Lower leg skin (tissue), 3 donors: ENCODE measurements around the gene SIGLEC9.

ENCODE experiments used
- POLR2A ChIP-seq, 2 donors: fragments of 450-650 bp; IDR thresholded peaks; one replicate each; pipeline ENCODE4 v1.6.1; 2016 to 2017; ENCODE audit warnings: antibody characterized with exemption in 2 of 2, mild to moderate bottlenecking in 1 of 2, moderate library complexity in 1 of 2
- TF ChIP-seq, protein P1 (sequence below), 3 donors: fragments of 450-650 bp; IDR thresholded peaks; one replicate each; pipeline ENCODE4 v1.5.1; 2016; ENCODE audit warnings: antibody characterized with exemption in 3 of 3, mild to moderate bottlenecking in 3 of 3, moderate library complexity in 2 of 3

DNA sequence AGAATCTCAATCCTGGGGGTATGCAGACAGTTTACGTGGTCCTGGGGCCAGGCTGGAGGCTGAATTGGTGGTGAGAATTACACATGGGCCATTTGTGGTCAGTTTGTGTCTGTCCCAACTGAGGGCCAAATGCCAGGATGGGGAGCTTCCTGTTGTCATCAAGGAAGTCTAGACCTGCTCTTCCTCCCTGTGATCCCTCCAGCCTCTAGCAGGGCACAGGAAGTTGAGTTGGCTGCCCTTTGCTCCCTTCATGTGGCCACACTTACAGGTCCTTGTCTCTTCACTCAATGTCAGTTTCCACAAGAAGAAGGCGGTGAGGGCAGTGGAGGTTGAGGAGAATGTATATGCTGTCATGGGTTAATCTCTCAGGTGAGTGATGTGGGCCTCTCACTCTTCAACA is 47.5 kb downstream of the SIGLEC9 start:
- TF ChIP-seq, protein P1, sequence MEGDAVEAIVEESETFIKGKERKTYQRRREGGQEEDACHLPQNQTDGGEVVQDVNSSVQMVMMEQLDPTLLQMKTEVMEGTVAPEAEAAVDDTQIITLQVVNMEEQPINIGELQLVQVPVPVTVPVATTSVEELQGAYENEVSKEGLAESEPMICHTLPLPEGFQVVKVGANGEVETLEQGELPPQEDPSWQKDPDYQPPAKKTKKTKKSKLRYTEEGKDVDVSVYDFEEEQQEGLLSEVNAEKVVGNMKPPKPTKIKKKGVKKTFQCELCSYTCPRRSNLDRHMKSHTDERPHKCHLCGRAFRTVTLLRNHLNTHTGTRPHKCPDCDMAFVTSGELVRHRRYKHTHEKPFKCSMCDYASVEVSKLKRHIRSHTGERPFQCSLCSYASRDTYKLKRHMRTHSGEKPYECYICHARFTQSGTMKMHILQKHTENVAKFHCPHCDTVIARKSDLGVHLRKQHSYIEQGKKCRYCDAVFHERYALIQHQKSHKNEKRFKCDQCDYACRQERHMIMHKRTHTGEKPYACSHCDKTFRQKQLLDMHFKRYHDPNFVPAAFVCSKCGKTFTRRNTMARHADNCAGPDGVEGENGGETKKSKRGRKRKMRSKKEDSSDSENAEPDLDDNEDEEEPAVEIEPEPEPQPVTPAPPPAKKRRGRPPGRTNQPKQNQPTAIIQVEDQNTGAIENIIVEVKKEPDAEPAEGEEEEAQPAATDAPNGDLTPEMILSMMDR (IDR thresholded peaks at IDR 0.05): no peak
- TF ChIP-seq POLR2A (IDR thresholded peaks at IDR 0.05): no peak
